Peyer's patch (tissue), 4 donors: ENCODE measurements around the gene WT1.

Experiments used
- CTCF ChIP-seq, 6 experiments: fragments of 450-650 bp in 4 of 6; fragments of 200-600 bp in 2 of 6; sonication (generic) in 1 of 6; IDR thresholded peaks; one replicate each; pipeline ENCODE4 v1.5.1; 2017 to 2019; ENCODE audit warnings: antibody characterized with exemption in 6 of 6, mild to moderate bottlenecking in 3 of 6, moderate library complexity in 1 of 6
- POLR2A ChIP-seq, 2 donors: fragments of 450-650 bp; IDR thresholded peaks; one replicate each; pipeline ENCODE4 v1.5.1; 2017; ENCODE audit warnings: antibody characterized with exemption in 2 of 2, mild to moderate bottlenecking in 2 of 2, moderate library complexity in 2 of 2

- TF ChIP-seq POLR2A (IDR thresholded peaks at IDR 0.05) (no peak), CTCF (IDR thresholded peaks at IDR 0.05) (no peak)
Measured at GRCh38 chr11:32343325-32344008, 91.9 kb downstream of the WT1 start.
